IMR-90 (cell line): ENCODE measurements around the gene WDR48.

ENCODE experiments used
- BHLHE40 ChIP-seq: fragments of 150-350 bp; IDR thresholded peaks from 2 replicates; pipeline ENCODE4 v1.6.1; 2016; ENCODE audit warnings: mild to moderate bottlenecking, low read depth, low read length
- POLR2A ChIP-seq: IDR thresholded peaks from 2 replicates; pipeline ENCODE4 v1.6.1; 2012; ENCODE audit warnings: mild to moderate bottlenecking, low read depth, low read length
- SMC3 ChIP-seq: fragments of 150-350 bp; IDR thresholded peaks from 2 replicates; pipeline ENCODE4 v1.6.1; 2016; ENCODE audit warnings: low read depth, mild to moderate bottlenecking, antibody characterized with exemption, low read length, moderate library complexity
- TF ChIP-seq, protein P1 (sequence below): conservative IDR thresholded peaks from 2 replicates; pipeline ENCODE4 v1.5.1; 2012; ENCODE audit warnings: mild to moderate bottlenecking, low read depth, low read length, improper control_type of control experiment
- TF ChIP-seq, protein P2 (sequence below): fragments of 150-350 bp; IDR thresholded peaks from 2 replicates; pipeline ENCODE4 v1.6.1; 2017; ENCODE audit warnings: mild to moderate bottlenecking, antibody characterized with exemption, low read length, low read depth

DNA sequence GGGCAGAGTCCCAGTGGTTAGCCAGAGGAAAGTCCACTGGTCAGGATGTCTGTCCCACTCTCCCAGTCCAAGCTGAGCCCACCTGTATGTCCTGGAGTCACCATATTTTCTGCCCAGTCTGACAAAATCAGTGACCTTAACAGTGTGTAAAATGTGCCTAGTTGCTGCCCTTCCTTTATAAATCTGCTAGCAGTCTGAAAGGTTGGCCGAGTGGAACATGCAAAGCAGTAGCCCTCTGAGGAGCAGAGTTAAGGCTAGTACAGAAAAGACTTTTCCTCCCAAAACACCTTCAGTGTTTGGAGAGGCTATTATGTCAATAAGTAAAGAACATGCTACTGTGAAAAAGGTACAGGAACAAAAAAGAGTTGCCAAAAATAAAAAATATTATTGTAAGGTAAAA, 71.0 kb downstream of the WDR48 start:
- TF ChIP-seq, protein P1, sequence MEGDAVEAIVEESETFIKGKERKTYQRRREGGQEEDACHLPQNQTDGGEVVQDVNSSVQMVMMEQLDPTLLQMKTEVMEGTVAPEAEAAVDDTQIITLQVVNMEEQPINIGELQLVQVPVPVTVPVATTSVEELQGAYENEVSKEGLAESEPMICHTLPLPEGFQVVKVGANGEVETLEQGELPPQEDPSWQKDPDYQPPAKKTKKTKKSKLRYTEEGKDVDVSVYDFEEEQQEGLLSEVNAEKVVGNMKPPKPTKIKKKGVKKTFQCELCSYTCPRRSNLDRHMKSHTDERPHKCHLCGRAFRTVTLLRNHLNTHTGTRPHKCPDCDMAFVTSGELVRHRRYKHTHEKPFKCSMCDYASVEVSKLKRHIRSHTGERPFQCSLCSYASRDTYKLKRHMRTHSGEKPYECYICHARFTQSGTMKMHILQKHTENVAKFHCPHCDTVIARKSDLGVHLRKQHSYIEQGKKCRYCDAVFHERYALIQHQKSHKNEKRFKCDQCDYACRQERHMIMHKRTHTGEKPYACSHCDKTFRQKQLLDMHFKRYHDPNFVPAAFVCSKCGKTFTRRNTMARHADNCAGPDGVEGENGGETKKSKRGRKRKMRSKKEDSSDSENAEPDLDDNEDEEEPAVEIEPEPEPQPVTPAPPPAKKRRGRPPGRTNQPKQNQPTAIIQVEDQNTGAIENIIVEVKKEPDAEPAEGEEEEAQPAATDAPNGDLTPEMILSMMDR = no peak
- TF ChIP-seq BHLHE40 (no peak), POLR2A (no peak), SMC3 (no peak)
- TF ChIP-seq, protein P2, sequence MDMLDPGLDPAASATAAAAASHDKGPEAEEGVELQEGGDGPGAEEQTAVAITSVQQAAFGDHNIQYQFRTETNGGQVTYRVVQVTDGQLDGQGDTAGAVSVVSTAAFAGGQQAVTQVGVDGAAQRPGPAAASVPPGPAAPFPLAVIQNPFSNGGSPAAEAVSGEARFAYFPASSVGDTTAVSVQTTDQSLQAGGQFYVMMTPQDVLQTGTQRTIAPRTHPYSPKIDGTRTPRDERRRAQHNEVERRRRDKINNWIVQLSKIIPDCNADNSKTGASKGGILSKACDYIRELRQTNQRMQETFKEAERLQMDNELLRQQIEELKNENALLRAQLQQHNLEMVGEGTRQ = no peak
